Thyroid gland (tissue), 4 donors: ENCODE measurements around the gene ADAMTSL4. TPM values are rescaled to one million over a fixed set of nuclear protein-coding genes. Genes with fewer than 3 reads are reported as not detected.
A peak's percentile ranks its signal among the peaks of the same experiment; 100 is the strongest.

ENCODE experiments used
- DNase-seq, 2 donors: peaks; one replicate each; pipeline ENCODE4 v3.0.0-alpha.2; 2019
- H3K27ac ChIP-seq, 3 donors: fragments of 200-600 bp; sonication (generic); 1 replicate in 2 of 3; 2 replicates in 1 of 3; pipeline ENCODE4 v1.5.1; 2016 to 2019; ENCODE audit warnings: mild to moderate bottlenecking in 1 of 3, moderate library complexity in 1 of 3
- H3K27me3 ChIP-seq: fragments of 200-600 bp; sonication (generic); one replicate; pipeline ENCODE4 v1.5.1; 2019
- H3K36me3 ChIP-seq, 2 donors: fragments of 200-600 bp; sonication (generic); one replicate each; pipeline ENCODE4 v1.5.1; 2016 to 2019
- H3K4me1 ChIP-seq, 2 donors: fragments of 200-600 bp; sonication (generic); one replicate each; pipeline ENCODE4 v1.5.1; 2017 to 2019
- H3K4me3 ChIP-seq, 3 donors: fragments of 200-600 bp; sonication (generic); replicated peaks in 1 of 3; 1 replicate in 2 of 3; 2 replicates in 1 of 3; pipeline ENCODE4 v1.5.1; 2016; ENCODE audit warnings: mild to moderate bottlenecking in 1 of 3
- H3K9me3 ChIP-seq: fragments of 200-600 bp; sonication (generic); one replicate; pipeline ENCODE4 v1.5.1; 2017
- CTCF ChIP-seq, 6 experiments: fragments of 200-600 bp in 3 of 6; fragments of 450-650 bp in 3 of 6; sonication (generic) in 3 of 6; IDR thresholded peaks; one replicate each; pipeline ENCODE4 v1.5.1; 2016 to 2019; ENCODE audit warnings: antibody characterized with exemption in 6 of 6, mild to moderate bottlenecking in 2 of 6, inconsistent platforms in 1 of 6, moderate library complexity in 1 of 6
- POLR2A ChIP-seq, 2 donors: fragments of 450-650 bp; IDR thresholded peaks; one replicate each; pipeline ENCODE4 v1.6.1; 2017; ENCODE audit warnings: antibody characterized with exemption in 2 of 2, mild to moderate bottlenecking in 2 of 2, moderate library complexity in 1 of 2
- whole genome bisulfite sequencing, 2 donors: methylation state at CpG; one replicate each; pipeline ENCODE4 v1.1.5; 2017; 5-methylcytosine and 5-hydroxymethylcytosine counted together
- intact Hi-C: fragments of 100-400 bp; cut with DNase I; formaldehyde crosslinking; loops from one replicate; pipeline ENCODE4 v1.15.1; 2023
- total RNA-seq, 4 donors: library from RNA; depleted of rRNA; stranded (reverse); fragments of >200 nt; gene quantifications; one replicate each; pipeline ENCODE4 v1.2.3, GENCODE V29; 2016

The ADAMTSL4 gene
- total RNA-seq, 4 donors from 2014 or later: 2.1 to 15.7 (median 6.9) TPM

- Histone ChIP-seq H3K4me1 (peaks cover 60 to 61% of the 10 kb centered on the region in 2 donors), H3K9me3 (no peaks in the 10 kb centered on the region), H3K4me3 (peak overlapping the region in 1 of 3 donors; percentile 98), H3K36me3 (peaks cover 42 to 68% of the 10 kb centered on the region in 2 donors), H3K27ac (peak overlapping the region; percentile 99 to 100 (median 99)), H3K27me3 (no peaks in the 10 kb centered on the region)
- intact Hi-C loops: no loop called here
- 57 to 65% methylated on average over 6 of the region's 6 CpGs for WGBS, 2 donors
- DNase-seq: no peak
- TF ChIP-seq POLR2A (IDR thresholded peaks at IDR 0.05) (peak in 1 of 2 donors; percentile 35), CTCF (IDR thresholded peaks at IDR 0.05) (no peak)
Observed at GRCh38 chr1:150574260-150575071, 25.3 kb downstream of the ADAMTSL4 start.

GRCh38 chr1:150575072-150575489 lies 25.9 kb downstream of the ADAMTSL4 start:
- H3K9me3 ChIP-seq: no peaks in the 10 kb centered on the region
- peaks cover 42 to 68% of the 10 kb centered on the region in 2 donors for H3K36me3 ChIP-seq
- peaks cover 56 to 58% of the 10 kb centered on the region in 2 donors for H3K4me1 ChIP-seq
- peak overlapping the region in 1 of 3 donors; percentile 98 for H3K4me3 ChIP-seq
- 51 to 62% methylated on average over 4 of the region's 4 CpGs for WGBS, 2 donors
- no peak for TF ChIP-seq POLR2A (IDR thresholded peaks at IDR 0.05)
- no peak for TF ChIP-seq CTCF (IDR thresholded peaks at IDR 0.05)
- H3K27ac ChIP-seq: peak overlapping the region; percentile 99 to 100 (median 99)
- H3K27me3 ChIP-seq: no peaks in the 10 kb centered on the region
- no peak for DNase-seq
- intact Hi-C loops: no loop called here

GRCh38 chr1:150575518-150576366 lies 26.5 kb downstream of the ADAMTSL4 start:
- Histone ChIP-seq H3K4me1 (peaks cover 55 to 56% of the 10 kb centered on the region in 2 donors), H3K4me3 (peak overlapping the region in 2 of 3 donors; percentile 92 to 98), H3K27ac (peak overlapping the region; percentile 99 to 100 (median 99)), H3K36me3 (peaks cover 42 to 68% of the 10 kb centered on the region in 2 donors), H3K9me3 (no peaks in the 10 kb centered on the region), H3K27me3 (no peaks in the 10 kb centered on the region)
- no peak for DNase-seq
- intact Hi-C loops: no loop called here
- WGBS, 2 donors: 5 to 14% methylated on average over 1 of the region's 1 CpG
- TF ChIP-seq CTCF (IDR thresholded peaks at IDR 0.05) (no peak), POLR2A (IDR thresholded peaks at IDR 0.05) (no peak)

GRCh38 chr1:150576367-150576711 lies 27.1 kb downstream of the ADAMTSL4 start:
- H3K4me3 ChIP-seq: peak overlapping the region in 2 of 3 donors; percentile 92 to 98
- TF ChIP-seq CTCF (IDR thresholded peaks at IDR 0.05) (no peak), POLR2A (IDR thresholded peaks at IDR 0.05) (no peak)
- H3K36me3 ChIP-seq: peaks cover 38 to 68% of the 10 kb centered on the region in 2 donors
- 13 to 23% methylated on average over 4 of the region's 4 CpGs for WGBS, 2 donors
- DNase-seq: no peak
- H3K27ac ChIP-seq: peak overlapping the region; percentile 99 to 100 (median 99)
- no peaks in the 10 kb centered on the region for H3K9me3 ChIP-seq
- H3K4me1 ChIP-seq: peaks cover 49 to 50% of the 10 kb centered on the region in 2 donors
- no peaks in the 10 kb centered on the region for H3K27me3 ChIP-seq
- intact Hi-C loops: no loop called here
